GM12878 (cell line): ENCODE data around the gene YBX1. TPM values are rescaled to one million over a fixed set of nuclear protein-coding genes. Genes with fewer than 3 reads are reported as not detected.

Experiments used
- ATAC-seq: fragments of 200-7000 bp; cut with Tn5 transposase; 3 replicates; pipeline ENCODE4 v1.9.1; 2020; ENCODE audit warnings: mild to moderate bottlenecking, moderate library complexity
- BruUV-seq: library from RNA; stranded (reverse); fragments of 400-500 nt; replicated peaks from 2 replicates; lab custom pipeline; 2021; lab: Mats Ljungman, UMichigan
- CTCF ChIA-PET: fragments of 300-600 bp; sonication (Branson Sonifier 250); formaldehyde crosslinking; extraction: SDS; loops from one replicate; lab custom pipeline; 2021; ENCODE audit warnings: inconsistent platforms; lab: Yijun Ruan, JAX
- POLR2A ChIA-PET: fragments of 350-600 bp; formaldehyde crosslinking; extraction: SDS; loops from one replicate; lab custom pipeline; 2021; ENCODE audit warnings: inconsistent platforms; lab: Charles Lee
- RAD21 ChIA-PET: fragments of 300-600 bp; sonication (Branson Sonifier 250); formaldehyde crosslinking; loops from one replicate; lab custom pipeline; 2023; ENCODE audit warnings: antibody characterized with exemption; ENCODE audit not compliant: unreplicated experiment; lab: Charles Lee
- SMC1A ChIA-PET: fragments of 300-600 bp; sonication (Branson Sonifier 250); formaldehyde crosslinking; loops from one replicate; lab custom pipeline; 2023; ENCODE audit not compliant: unreplicated experiment, uncharacterized antibody; lab: Charles Lee
- DNase-seq: peaks from one replicate; pipeline ENCODE4 v3.0.0-alpha.2; 2011; ENCODE audit warnings: low read depth, low spot score
- FAIRE-seq: peaks from 3 replicates; lab custom pipeline; 2011; peaks lifted over from hg19 to GRCh38; lab: Jason Lieb, UNC
- H2AFZ ChIP-seq: 2 replicates; pipeline ENCODE4 v1.6.0; 2011; ENCODE audit warnings: low read depth, low read length, control low read depth; ENCODE audit not compliant: control insufficient read depth
- H3K27ac ChIP-seq: 2 replicates; pipeline ENCODE4 v1.5.1; 2011; ENCODE audit warnings: control low read depth; ENCODE audit not compliant: control insufficient read depth, insufficient read depth
- H3K27me3 ChIP-seq, 2 experiments: replicated peaks in 1 of 2; 2 replicates each; pipeline versions ENCODE4 v1.6.0 to v1.6.1; 2011; ENCODE audit warnings: low read length in 1 of 2; ENCODE audit not compliant: control insufficient read depth in 2 of 2, insufficient read depth in 2 of 2
- H3K36me3 ChIP-seq, 2 experiments: 2 replicates each; pipeline ENCODE4 v1.5.1; 2011; ENCODE audit warnings: low read length in 1 of 2; ENCODE audit not compliant: control insufficient read depth in 2 of 2, insufficient read depth in 2 of 2
- H3K4me1 ChIP-seq: 2 replicates; pipeline ENCODE4 v1.6.1; 2011; ENCODE audit warnings: mild to moderate bottlenecking, low read length, moderate library complexity, mixed read lengths; ENCODE audit not compliant: control insufficient read depth, insufficient read depth
- H3K4me2 ChIP-seq: 2 replicates; pipeline ENCODE4 v1.6.0; 2011; ENCODE audit warnings: control low read depth; ENCODE audit not compliant: control insufficient read depth, insufficient read depth
- H3K4me3 ChIP-seq: fragments of 200-600 bp; sonication (generic); 2 replicates; pipeline ENCODE4 v1.5.1; 2016
- H3K79me2 ChIP-seq: 2 replicates; pipeline ENCODE4 v1.6.0; 2011; ENCODE audit warnings: low read length; ENCODE audit not compliant: control insufficient read depth, insufficient read depth
- H3K9ac ChIP-seq: 2 replicates; pipeline ENCODE4 v1.8.0; 2011; ENCODE audit warnings: low read length, control low read depth, mixed read lengths; ENCODE audit not compliant: control insufficient read depth, insufficient read depth
- H3K9me3 ChIP-seq: replicated peaks from 3 replicates; pipeline ENCODE4 v1.5.1; 2011; ENCODE audit warnings: mild to moderate bottlenecking, low read length; ENCODE audit not compliant: control insufficient read depth, insufficient read depth
- H4K20me1 ChIP-seq: 2 replicates; pipeline ENCODE4 v1.6.0; 2011; ENCODE audit not compliant: control insufficient read depth, insufficient read depth
- TAF1 ChIP-seq: IDR thresholded peaks from 2 replicates; pipeline ENCODE4 v1.6.1; 2011; ENCODE audit warnings: mild to moderate bottlenecking, low read depth, low read length, borderline replicate concordance
- WGBS: methylation state at CpG from one replicate; pipeline ENCODE4 v1.1.6; 2016; ENCODE audit warnings: low lambda C conversion rate; ENCODE audit not compliant: insufficient replicate concordance, insufficient coverage; ENCODE audit errors: missing lambda C conversion rate; 5-methylcytosine and 5-hydroxymethylcytosine counted together
- in situ Hi-C: fragments of 300-500 bp; cut with MboI; formaldehyde crosslinking; loops from 9 replicates; pipeline ENCODE4 v1.14.3; 2018; ENCODE audit warnings: mixed read lengths
- intact Hi-C: fragments of 100-400 bp; cut with micrococcal nuclease; formaldehyde crosslinking; loops from one replicate; pipeline ENCODE4 v1.14.2; 2022; ENCODE audit not compliant: unreplicated experiment
- polyA plus RNA-seq, 11 experiments: library from polyadenylated mRNA; depleted of rRNA in 4 of 11; unstranded in 6 of 11; stranded (reverse) in 5 of 11; fragments of >200 nt; fragmentation: Nextera tagmentation in 4 of 11; fragmentation: Illumina TruSeq in 1 of 11; extraction: Ambion mirVana in 4 of 11; extraction: Trizol in 1 of 11; gene quantifications; 1 replicate in 1 of 11; 2 replicates in 10 of 11; pipeline versions ENCODE4 v1.2.1 to v1.2.3, GENCODE V29; 2011 to 2016; ENCODE audit warnings: inconsistent platforms in 2 of 11, missing spikeins in 2 of 11, low read depth in 1 of 11
- total RNA-seq, 4 experiments: library from RNA; depleted of rRNA in 3 of 4; stranded (reverse); fragments of >200 nt in 3 of 4; fragmentation: Illumina TruSeq in 1 of 4; extraction: Trizol in 1 of 4; gene quantifications; 2 replicates each; pipeline versions ENCODE4 v1.2.1 to v1.2.3, GENCODE V29; 2013 to 2021
- TF ChIP-seq, protein P1 (sequence below): fragments of 450-650 bp; IDR thresholded peaks from 2 replicates; pipeline ENCODE4 v1.6.1; 2016; ENCODE audit warnings: mild to moderate bottlenecking, moderate library complexity, borderline replicate concordance

YBX1 gene
- total and polyA plus RNA-seq, 10 of the 15 experiments (the other 5 are each of a cell fraction or from before 2014, with no cell fraction given): 355 to 1,353 (median 858) TPM

DNA sequence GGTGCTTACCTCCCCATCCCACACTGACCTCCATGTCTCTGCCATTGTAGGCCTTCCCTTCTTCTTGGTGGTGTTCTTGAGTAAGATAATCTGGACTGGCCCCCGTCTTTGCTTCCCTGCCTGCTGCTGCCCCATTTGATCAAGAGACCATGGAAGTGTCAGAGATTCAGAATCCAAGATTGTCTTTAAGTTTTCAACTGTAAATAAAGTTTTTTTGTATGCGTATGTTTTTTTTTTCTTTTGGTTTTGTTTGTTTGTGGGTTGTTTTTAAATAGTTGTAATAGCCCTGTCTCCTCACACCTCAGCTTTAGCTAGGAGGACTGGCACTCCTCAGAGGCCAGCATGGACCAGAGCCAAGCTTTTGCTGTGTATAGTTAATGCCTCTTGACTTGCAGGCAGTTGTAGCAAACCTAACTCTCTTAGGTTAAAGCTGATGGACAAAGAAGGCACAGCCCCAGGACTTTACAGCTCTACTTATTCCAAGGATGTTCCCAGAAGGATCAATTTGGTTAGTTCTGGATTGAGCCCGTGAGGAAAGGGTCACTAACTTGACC lies 5.6 kb upstream of the YBX1 start:
- SMC1A ChIA-PET: no interaction called here
- no peak overlapping the region for H2AFZ ChIP-seq
- in situ Hi-C loops (no loop called here), intact Hi-C loops (no loop called here)
- FAIRE-seq (no peak), DNase-seq (no peak), ATAC-seq (no peak)
- H3K79me2 ChIP-seq: peaks cover 13% of the 10 kb centered on the region
- TF ChIP-seq TAF1: no peak
- TF ChIP-seq, protein P1, sequence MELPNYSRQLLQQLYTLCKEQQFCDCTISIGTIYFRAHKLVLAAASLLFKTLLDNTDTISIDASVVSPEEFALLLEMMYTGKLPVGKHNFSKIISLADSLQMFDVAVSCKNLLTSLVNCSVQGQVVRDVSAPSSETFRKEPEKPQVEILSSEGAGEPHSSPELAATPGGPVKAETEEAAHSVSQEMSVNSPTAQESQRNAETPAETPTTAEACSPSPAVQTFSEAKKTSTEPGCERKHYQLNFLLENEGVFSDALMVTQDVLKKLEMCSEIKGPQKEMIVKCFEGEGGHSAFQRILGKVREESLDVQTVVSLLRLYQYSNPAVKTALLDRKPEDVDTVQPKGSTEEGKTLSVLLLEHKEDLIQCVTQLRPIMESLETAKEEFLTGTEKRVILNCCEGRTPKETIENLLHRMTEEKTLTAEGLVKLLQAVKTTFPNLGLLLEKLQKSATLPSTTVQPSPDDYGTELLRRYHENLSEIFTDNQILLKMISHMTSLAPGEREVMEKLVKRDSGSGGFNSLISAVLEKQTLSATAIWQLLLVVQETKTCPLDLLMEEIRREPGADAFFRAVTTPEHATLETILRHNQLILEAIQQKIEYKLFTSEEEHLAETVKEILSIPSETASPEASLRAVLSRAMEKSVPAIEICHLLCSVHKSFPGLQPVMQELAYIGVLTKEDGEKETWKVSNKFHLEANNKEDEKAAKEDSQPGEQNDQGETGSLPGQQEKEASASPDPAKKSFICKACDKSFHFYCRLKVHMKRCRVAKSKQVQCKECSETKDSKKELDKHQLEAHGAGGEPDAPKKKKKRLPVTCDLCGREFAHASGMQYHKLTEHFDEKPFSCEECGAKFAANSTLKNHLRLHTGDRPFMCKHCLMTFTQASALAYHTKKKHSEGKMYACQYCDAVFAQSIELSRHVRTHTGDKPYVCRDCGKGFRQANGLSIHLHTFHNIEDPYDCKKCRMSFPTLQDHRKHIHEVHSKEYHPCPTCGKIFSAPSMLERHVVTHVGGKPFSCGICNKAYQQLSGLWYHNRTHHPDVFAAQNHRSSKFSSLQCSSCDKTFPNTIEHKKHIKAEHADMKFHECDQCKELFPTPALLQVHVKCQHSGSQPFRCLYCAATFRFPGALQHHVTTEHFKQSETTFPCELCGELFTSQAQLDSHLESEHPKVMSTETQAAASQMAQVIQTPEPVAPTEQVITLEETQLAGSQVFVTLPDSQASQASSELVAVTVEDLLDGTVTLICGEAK: peak; percentile 51; the same call in 1 of the 2 replicates
- no peak overlapping the region for H3K27ac ChIP-seq
- CTCF ChIA-PET: interaction anchor here (0.5 to 0.8 kb wide), 2 partner anchors 87 to 167 kb away, joined by 3 read pairs; no protein-coding TSS in a partner anchor
- H3K9me3 ChIP-seq: no peaks in the 10 kb centered on the region
- RAD21 ChIA-PET: no interaction called here
- H3K4me2 ChIP-seq: no peak overlapping the region
- POLR2A ChIA-PET: interaction anchor here (1.0 kb wide), 1 partner anchor 91 kb away, joined by 3 read pairs; the partner anchor contains the start of genes C1orf50 and P3H1
- H3K4me3 ChIP-seq: no peak overlapping the region
- no TSS peak for BruUV-seq
- H3K27me3 ChIP-seq: no peaks in the 10 kb centered on the region
- peaks cover 3 to 11% of the 10 kb centered on the region in 2 experiments for H3K36me3 ChIP-seq
- H4K20me1 ChIP-seq: no peaks in the 10 kb centered on the region
- peaks cover 4% of the 10 kb centered on the region; the same call in 1 of the 2 replicates for H3K4me1 ChIP-seq
- 95% methylated on average over 3 of the region's 3 CpGs for WGBS
- no peak overlapping the region for H3K9ac ChIP-seq
